DND-41 (cell line): ENCODE results near the gene CFAP91.

ENCODE experiments used
- CTCF ChIP-seq: IDR thresholded peaks from 2 replicates; pipeline ENCODE4 v1.5.1; 2012; ENCODE audit warnings: borderline replicate concordance, low read length, moderate library complexity, mild to moderate bottlenecking; ENCODE audit not compliant: poor library complexity, severe bottlenecking; ENCODE audit errors: extremely low read depth
- EZH2 ChIP-seq: IDR thresholded peaks from 3 replicates; pipeline ENCODE4 v1.6.1; 2012; ENCODE audit warnings: borderline replicate concordance, low read depth, mild to moderate bottlenecking, moderate library complexity, low read length, inconsistent platforms; ENCODE audit not compliant: severe bottlenecking

GRCh38 chr3:119660474-119661440, 42.1 kb upstream of the CFAP91 start, which contains the start of gene POPDC2:
- TF ChIP-seq CTCF, result no peak
- no peak for TF ChIP-seq EZH2
